ENCODE results near the gene LGALS12. TPM values are rescaled to one million over a fixed set of nuclear protein-coding genes. Genes with fewer than 3 reads are reported as not detected.

Gene LGALS12
- total and polyA plus RNA-seq, 2 donors (not counting 1 experiment from before 2014, with no cell fraction given) = not detected

DNA sequence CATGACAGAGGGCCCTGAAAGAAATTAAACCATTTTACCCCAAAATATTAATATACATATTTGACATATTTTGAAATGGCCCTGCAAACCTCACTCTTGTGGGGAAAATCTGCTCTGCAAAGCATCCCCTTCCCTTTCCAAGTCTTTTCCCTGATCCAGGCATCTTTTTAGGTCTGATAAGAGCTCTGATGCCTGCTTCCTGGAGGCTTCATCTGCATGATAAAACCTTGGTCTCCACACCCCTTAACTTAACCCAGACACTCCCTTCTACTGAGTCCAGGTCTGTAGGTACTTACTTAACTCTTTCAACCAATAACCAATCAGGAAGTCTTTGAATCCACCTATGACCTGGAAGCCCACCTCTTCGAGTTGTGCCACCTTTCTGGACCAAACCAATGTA is 1.8 kb upstream of the LGALS12 start:
- no peak overlapping the region for H3K27ac ChIP-seq (ENCODE audit: insufficient read depth, low read length)

DNA sequence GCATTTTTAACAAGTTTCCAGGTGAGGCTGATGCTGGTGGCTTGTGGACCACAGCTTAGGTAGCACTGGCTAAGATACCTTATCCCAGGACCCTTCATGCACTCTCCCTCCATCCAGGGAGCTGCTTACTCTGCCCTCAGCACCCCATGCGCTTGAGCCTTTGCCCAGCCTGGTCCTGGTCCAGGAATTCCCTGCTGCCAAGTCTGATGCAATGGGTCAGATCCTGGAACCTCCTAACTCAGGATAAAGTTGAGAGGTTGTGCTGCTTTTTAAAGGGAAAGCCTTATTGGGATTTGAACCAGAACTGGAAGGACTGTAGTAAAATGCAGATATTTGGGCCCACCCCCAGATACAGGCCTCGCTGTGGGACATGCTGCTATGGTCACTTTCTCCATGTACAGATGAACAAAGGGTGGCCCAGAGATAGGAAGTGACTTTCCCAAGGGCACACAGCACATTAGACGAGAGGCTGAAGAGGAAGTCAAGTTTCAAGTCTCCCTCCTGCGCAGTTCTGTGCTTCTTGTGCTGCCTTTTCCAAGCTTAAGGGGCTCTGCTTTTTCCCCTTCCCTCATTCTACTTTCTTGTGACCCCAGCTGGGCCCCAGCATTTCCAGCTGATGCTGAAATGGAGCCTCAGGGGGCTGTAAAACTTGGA is 824 bp upstream of the LGALS12 start:
- no peaks in the 10 kb centered on the region for H3K36me3 ChIP-seq (ENCODE audit: control insufficient read depth, insufficient read depth, low read length)
- H3K4me3 ChIP-seq (replicated peaks in 1 of 4; ENCODE audit: control extremely low read depth in 1 of 4, insufficient read depth in 1 of 4, low read depth in 3 of 4, low read length in 4 of 4) = no peak overlapping the region
- no peak overlapping the region for H3K9ac ChIP-seq (ENCODE audit: insufficient read depth, low read length)
- H3K27ac ChIP-seq (ENCODE audit: insufficient read depth, low read length) = no peak overlapping the region
- no peaks in the 10 kb centered on the region for H3K9me3 ChIP-seq (ENCODE audit: control insufficient read depth, insufficient read depth, low read depth, low read length)
- TF ChIP-seq EZH2 (IDR thresholded peaks at IDR 0.05; ENCODE audit: low read length, missing control alignments) = no peak
- TF ChIP-seq, protein P1, sequence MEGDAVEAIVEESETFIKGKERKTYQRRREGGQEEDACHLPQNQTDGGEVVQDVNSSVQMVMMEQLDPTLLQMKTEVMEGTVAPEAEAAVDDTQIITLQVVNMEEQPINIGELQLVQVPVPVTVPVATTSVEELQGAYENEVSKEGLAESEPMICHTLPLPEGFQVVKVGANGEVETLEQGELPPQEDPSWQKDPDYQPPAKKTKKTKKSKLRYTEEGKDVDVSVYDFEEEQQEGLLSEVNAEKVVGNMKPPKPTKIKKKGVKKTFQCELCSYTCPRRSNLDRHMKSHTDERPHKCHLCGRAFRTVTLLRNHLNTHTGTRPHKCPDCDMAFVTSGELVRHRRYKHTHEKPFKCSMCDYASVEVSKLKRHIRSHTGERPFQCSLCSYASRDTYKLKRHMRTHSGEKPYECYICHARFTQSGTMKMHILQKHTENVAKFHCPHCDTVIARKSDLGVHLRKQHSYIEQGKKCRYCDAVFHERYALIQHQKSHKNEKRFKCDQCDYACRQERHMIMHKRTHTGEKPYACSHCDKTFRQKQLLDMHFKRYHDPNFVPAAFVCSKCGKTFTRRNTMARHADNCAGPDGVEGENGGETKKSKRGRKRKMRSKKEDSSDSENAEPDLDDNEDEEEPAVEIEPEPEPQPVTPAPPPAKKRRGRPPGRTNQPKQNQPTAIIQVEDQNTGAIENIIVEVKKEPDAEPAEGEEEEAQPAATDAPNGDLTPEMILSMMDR (conservative IDR thresholded peaks at IDR 0.05 in 1 of 2, IDR thresholded peaks at IDR 0.05 in 1 of 2; ENCODE audit: low read depth in 1 of 2, low read length in 2 of 2) = no peak
- no peak overlapping the region for H2AFZ ChIP-seq (ENCODE audit: low read length)
- H4K20me1 ChIP-seq (ENCODE audit: control insufficient read depth, extremely low read depth, insufficient read depth, low read length) = no peaks in the 10 kb centered on the region
- no peaks in the 10 kb centered on the region for H3K79me2 ChIP-seq (ENCODE audit: control insufficient read depth, insufficient read depth, low read length)
- H3K4me2 ChIP-seq (ENCODE audit: extremely low read depth, insufficient read depth, low read length) = no peak overlapping the region
- peak in 1 of 2 donors; percentile 38 for DNase-seq (ENCODE audit: low read depth in 2 of 2)
- no peaks in the 10 kb centered on the region for H3K27me3 ChIP-seq (ENCODE audit: control insufficient read depth, insufficient read depth, low read length)
- H3K4me1 ChIP-seq (ENCODE audit: control insufficient read depth, extremely low read depth, insufficient read depth, low read length) = no peaks in the 10 kb centered on the region

More for the DNA sequence above, 1.8 kb upstream of the LGALS12 start:
- Histone ChIP-seq H4K20me1 (ENCODE audit: control insufficient read depth, extremely low read depth, insufficient read depth, low read length) (no peaks in the 10 kb centered on the region), H3K9me3 (ENCODE audit: control insufficient read depth, insufficient read depth, low read depth, low read length) (no peaks in the 10 kb centered on the region), H3K36me3 (ENCODE audit: control insufficient read depth, insufficient read depth, low read length) (no peaks in the 10 kb centered on the region), H3K4me1 (ENCODE audit: control insufficient read depth, extremely low read depth, insufficient read depth, low read length) (no peaks in the 10 kb centered on the region), H2AFZ (ENCODE audit: low read length) (no peak overlapping the region), H3K9ac (ENCODE audit: insufficient read depth, low read length) (no peak overlapping the region), H3K27me3 (ENCODE audit: control insufficient read depth, insufficient read depth, low read length) (no peaks in the 10 kb centered on the region), H3K79me2 (ENCODE audit: control insufficient read depth, insufficient read depth, low read length) (no peaks in the 10 kb centered on the region), H3K4me2 (ENCODE audit: extremely low read depth, insufficient read depth, low read length) (no peak overlapping the region), H3K4me3 (replicated peaks in 1 of 4; ENCODE audit: control extremely low read depth in 1 of 4, insufficient read depth in 1 of 4, low read depth in 3 of 4, low read length in 4 of 4) (no peak overlapping the region)
- TF ChIP-seq, protein P1 (conservative IDR thresholded peaks at IDR 0.05 in 1 of 2, IDR thresholded peaks at IDR 0.05 in 1 of 2; ENCODE audit: low read depth in 1 of 2, low read length in 2 of 2) = no peak
- no peak for TF ChIP-seq EZH2 (IDR thresholded peaks at IDR 0.05; ENCODE audit: low read length, missing control alignments)
- DNase-seq (ENCODE audit: low read depth in 2 of 2) = no peak

DNA sequence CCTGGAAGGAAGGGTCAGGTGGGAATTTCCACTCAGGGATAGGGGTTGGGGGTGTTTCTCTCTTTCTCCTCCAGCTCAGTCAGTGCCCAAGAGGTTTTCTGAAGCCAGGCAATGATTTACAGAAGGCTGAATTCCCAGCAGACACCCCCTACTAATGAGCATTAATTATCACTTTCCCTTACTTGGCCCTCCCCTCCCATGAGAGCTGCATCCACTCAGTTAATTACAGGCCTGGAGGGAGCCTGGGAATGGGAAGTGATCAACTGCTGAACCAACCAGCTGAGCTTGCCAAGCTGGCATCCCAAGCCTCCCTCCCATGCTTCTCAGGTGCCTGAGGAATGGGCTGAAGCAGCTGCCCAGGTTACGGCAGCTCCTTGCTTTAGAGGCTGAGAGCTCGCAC is 992 bp downstream of the LGALS12 start:
- DNase-seq (ENCODE audit: low read depth in 2 of 2) = no peak
- Histone ChIP-seq H3K9me3 (ENCODE audit: control insufficient read depth, insufficient read depth, low read depth, low read length) (no peaks in the 10 kb centered on the region), H4K20me1 (ENCODE audit: control insufficient read depth, extremely low read depth, insufficient read depth, low read length) (no peaks in the 10 kb centered on the region), H3K4me3 (replicated peaks in 1 of 4; ENCODE audit: control extremely low read depth in 1 of 4, insufficient read depth in 1 of 4, low read depth in 3 of 4, low read length in 4 of 4) (no peak overlapping the region), H3K4me2 (ENCODE audit: extremely low read depth, insufficient read depth, low read length) (no peak overlapping the region), H3K36me3 (ENCODE audit: control insufficient read depth, insufficient read depth, low read length) (no peaks in the 10 kb centered on the region), H3K27ac (ENCODE audit: insufficient read depth, low read length) (no peak overlapping the region), H3K79me2 (ENCODE audit: control insufficient read depth, insufficient read depth, low read length) (no peaks in the 10 kb centered on the region), H3K27me3 (ENCODE audit: control insufficient read depth, insufficient read depth, low read length) (no peaks in the 10 kb centered on the region), H3K9ac (ENCODE audit: insufficient read depth, low read length) (no peak overlapping the region), H2AFZ (ENCODE audit: low read length) (no peak overlapping the region), H3K4me1 (ENCODE audit: control insufficient read depth, extremely low read depth, insufficient read depth, low read length) (no peaks in the 10 kb centered on the region)
- no peak for TF ChIP-seq EZH2 (IDR thresholded peaks at IDR 0.05; ENCODE audit: low read length, missing control alignments)

All from fibroblast of lung (primary cell).